Testis (tissue), 2 donors: Measurements from ENCODE around the gene AGO3.

Experiments
- POLR2A ChIP-seq: fragments of 450-650 bp; IDR thresholded peaks from one replicate; pipeline ENCODE4 v1.6.1; 2017; ENCODE audit warnings: antibody characterized with exemption, mild to moderate bottlenecking, moderate library complexity
- TF ChIP-seq, protein P1 (sequence below), 3 experiments: fragments of 450-650 bp in 2 of 3; fragments of 200-600 bp in 1 of 3; sonication (generic) in 1 of 3; IDR thresholded peaks; one replicate each; pipeline ENCODE4 v1.5.1; 2016 to 2019; ENCODE audit warnings: antibody characterized with exemption in 3 of 3, mild to moderate bottlenecking in 2 of 3, moderate library complexity in 1 of 3

- TF ChIP-seq POLR2A = no peak
- TF ChIP-seq, protein P1, sequence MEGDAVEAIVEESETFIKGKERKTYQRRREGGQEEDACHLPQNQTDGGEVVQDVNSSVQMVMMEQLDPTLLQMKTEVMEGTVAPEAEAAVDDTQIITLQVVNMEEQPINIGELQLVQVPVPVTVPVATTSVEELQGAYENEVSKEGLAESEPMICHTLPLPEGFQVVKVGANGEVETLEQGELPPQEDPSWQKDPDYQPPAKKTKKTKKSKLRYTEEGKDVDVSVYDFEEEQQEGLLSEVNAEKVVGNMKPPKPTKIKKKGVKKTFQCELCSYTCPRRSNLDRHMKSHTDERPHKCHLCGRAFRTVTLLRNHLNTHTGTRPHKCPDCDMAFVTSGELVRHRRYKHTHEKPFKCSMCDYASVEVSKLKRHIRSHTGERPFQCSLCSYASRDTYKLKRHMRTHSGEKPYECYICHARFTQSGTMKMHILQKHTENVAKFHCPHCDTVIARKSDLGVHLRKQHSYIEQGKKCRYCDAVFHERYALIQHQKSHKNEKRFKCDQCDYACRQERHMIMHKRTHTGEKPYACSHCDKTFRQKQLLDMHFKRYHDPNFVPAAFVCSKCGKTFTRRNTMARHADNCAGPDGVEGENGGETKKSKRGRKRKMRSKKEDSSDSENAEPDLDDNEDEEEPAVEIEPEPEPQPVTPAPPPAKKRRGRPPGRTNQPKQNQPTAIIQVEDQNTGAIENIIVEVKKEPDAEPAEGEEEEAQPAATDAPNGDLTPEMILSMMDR (IDR thresholded peaks at IDR 0.05) = no peak
These were observed 36.2 kb upstream of the AGO3 start for GRCh38 chr1:35894656-35895055.
